Stimulated activated CD8-positive, alpha-beta memory T cell treated with anti-CD3 and anti-CD28 coated beads, Interleukin-4, amount 100 ng/mL, for 1 hour (primary cell): ENCODE results near the gene ADM2.

Experiments used
- DNase-seq, 2 donors: peaks; one replicate each; pipeline ENCODE4 v3.0.0-alpha.2; 2020; ENCODE audit warnings: low read depth in 2 of 2, low spot score in 1 of 2

The ADM2 gene

GRCh38 chr22:50467341-50467740, 14.0 kb upstream of the ADM2 start:
- DNase-seq, result no peak

DNA sequence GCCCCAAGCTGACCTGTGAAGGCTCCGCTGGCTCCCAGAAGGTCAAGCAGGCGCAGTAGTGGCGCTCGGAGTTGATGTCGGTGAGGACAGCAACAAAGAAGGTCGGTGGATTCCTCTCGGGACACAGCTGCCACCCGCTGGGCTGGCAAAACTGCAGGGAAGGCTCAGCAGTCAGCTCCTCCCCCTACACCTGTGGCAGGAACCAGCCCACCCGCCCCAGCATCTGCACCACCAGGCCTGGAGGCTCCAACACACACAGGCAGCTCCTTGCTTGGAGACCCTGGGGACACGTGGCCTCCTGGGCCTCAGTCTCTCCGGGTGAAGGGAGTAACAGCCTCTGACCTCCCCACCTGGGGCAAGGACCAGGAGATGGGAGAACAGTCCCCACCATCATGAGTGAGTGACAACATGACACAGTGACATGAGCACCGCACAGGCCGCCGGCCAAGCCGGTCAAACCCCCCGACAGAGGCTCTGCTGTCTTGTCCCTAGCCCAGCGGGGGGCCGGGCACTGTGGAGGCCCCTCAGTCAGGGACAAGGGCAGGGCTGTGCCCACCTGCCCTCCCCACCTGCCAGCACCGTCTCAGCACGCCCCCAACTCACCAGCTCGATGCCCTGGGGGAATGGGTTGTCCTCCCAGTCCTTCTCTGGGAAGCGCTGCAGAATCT, 13.4 kb upstream of the ADM2 start:
- no peak for DNase-seq

GRCh38 chr22:50468626-50469025, 12.7 kb upstream of the ADM2 start:
- no peak for DNase-seq

DNA sequence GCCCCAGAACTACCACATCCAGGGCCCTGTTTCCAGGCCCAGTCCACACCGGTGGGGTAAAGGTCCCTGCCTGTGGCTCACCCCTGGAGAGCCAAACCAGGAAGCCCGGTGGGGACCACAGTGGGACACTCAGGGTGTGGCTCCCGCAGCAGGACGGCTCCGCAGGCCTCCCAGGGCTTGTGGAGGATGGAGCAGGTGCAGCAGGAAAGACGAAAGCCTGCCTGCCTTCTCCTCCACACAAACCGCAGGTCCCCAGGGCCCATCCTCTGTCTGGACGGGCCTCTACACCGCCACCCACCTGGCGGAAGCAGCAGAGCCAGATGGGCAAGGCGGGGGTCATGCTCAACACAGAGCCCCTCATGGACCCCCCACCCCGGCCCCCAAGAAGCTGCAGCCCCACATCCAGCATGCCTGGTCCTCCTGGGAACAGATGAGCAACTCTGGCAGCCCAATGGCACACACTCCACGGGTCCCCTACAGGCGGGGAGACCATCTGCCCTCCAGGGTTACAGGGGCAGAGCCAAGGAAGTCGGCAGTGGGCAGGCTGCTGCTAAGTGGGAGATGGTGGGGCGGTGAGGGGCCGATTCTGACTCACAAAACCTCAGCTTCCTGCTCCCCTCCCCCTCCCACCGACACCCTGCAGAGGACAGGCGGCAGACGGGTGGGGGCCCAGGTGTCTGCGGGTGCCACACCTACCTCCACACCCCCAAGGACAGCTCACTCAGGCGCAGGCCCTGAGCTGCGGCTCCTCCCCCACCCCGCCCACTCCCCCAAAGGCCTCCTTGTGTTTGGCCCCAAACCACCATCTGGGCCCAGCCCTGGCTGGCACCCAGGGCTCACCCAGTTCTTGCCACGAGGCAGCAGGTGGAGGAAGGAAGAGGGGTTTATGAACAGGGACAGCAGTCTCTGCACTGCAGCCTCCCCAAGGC, 11.7 kb upstream of the ADM2 start:
- peak; percentile 88 to 96 for DNase-seq

DNA sequence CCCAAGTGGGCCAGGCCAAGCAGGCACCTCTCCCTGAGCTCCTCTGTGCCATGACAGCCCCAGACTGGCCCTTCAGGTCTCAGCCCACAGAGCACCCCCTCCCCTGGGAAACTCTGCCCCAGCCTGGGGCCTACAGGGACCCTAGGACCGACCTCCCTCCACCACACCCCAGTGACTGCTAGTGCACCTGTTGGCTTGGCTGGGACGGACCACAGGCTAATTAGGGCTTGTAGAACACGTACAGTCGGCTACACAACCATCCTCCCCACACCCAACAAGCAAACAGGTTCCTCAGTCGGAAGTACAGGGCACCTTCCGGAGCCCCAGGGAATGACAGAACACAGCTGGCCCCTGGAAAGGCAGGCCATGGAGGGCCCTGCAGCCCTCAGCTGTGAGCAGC, 10.9 kb upstream of the ADM2 start:
- no peak for DNase-seq

GRCh38 chr22:50471197-50471847, 10.0 kb upstream of the ADM2 start:
- DNase-seq, result no peak

DNA sequence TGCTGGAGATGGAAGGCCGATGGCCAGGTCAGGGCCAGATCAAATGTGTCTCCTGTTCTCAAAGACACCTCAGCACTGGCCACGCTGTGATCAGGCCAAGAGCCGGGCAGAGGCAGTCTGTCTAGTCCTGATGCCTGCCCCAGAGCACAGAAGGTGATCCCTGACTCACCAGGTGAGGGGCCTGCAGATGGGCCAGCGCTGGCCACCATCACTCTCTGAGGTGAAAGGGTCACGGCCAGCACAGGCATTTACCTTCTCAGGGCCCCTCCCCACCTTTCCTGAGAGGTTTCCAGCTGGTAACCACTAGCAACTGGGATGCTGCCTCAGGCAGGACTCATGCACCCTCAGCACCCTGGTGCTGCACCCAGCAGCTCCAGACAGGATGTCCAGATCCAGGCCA, 9.4 kb upstream of the ADM2 start:
- no peak for DNase-seq

- peak in 1 of 2 donors; percentile 28 for DNase-seq
Measured at GRCh38 chr22:50473088-50473487, 8.3 kb upstream of the ADM2 start.

- no peak for DNase-seq
Measured at GRCh38 chr22:50473855-50474671, 7.3 kb upstream of the ADM2 start.

DNA sequence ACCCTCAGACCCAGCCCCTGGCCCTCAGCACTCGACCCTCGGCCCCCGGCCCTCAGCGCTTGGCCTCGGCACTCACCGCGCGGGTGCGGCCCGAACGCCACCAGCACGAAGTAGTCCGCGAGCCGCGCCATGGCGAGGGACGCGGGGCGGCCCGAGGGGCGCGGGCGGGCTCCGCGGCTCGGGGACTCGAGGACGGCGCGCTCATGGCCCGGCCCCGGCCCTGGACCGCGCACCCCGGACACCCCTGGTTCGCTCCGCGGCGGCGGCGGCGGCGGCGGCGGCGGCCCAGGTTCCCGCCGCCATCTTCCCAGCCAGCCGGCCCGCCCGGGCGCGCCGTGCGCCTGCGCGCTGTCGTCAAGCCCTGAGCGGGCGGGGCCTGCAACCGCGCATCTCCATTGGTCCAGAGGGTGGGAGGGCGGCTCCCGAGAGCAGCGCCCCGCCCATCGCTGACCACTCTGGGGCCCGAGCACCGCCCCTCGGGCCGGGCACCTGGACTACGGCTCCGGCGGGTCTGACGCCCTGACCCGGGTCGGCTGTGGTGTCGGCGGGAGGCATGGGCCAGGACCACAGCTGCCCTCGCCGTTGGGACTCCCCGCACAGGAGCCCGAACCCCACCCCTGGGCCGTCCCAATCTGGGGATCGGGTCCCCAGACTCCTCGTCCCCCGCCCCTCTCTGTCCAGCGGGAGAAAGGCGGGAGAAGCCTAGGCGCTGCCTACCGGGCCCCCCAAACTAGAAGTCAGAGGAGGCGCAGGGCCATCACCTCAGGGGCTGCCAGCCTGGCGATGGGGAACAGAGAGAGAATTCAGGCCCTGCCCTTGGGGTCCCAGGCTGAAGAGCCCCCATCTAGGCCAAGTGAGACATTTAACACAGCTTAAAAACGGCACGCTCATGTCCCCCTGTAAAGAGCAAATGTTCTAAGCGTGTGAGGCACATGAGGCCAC, 6.4 kb upstream of the ADM2 start, which contains the start of gene SBF1:
SBF1 (minus strand) TSS at position 326 of the 942 bp plus-strand sequence; CDS start at position 131, 195 bp downstream.
- peak; percentile 69 to 79 for DNase-seq

- no peak for DNase-seq
Measured at GRCh38 chr22:50475652-50476002, 5.7 kb upstream of the ADM2 start.

DNA sequence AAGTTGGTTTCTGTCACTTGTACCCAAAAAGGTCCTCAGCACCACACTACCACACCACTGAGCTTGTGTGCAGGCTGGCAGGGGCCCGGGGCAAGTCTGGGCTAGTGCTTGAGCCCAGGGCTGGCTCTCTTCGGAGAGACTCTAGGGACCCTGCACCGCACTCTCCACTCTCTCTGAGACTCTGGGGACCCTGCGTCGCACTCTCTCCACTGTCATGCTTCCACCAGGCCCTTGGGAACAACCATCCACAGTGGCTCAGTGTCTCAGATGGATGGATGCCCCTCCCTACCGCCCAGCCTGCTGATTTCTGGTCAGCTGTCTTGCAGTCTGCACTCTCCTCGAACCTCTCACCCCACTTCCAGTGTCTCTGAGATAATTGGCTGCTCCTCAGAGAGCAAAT, 4.5 kb upstream of the ADM2 start:
- DNase-seq, result no peak

DNA sequence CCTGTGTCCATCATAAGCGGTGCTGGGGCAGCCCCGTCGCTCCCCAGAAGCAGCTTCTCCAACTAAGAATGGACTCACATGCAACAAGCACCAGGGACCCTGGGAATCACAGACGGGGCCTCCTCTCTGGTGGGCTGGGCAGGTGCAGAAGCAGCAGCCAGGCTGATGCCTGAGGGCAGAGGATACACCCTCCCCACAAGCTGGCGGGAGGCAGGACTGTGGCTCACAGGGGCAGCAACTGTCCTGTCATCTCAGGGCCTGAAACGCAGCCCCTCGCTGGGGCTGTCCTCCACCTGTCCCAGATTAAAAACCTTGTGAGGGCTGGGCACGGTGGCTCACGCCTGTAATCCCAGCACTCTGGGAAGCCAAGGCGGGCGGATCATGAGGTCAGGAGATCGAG, 3.4 kb upstream of the ADM2 start:
- DNase-seq, result no peak

DNA sequence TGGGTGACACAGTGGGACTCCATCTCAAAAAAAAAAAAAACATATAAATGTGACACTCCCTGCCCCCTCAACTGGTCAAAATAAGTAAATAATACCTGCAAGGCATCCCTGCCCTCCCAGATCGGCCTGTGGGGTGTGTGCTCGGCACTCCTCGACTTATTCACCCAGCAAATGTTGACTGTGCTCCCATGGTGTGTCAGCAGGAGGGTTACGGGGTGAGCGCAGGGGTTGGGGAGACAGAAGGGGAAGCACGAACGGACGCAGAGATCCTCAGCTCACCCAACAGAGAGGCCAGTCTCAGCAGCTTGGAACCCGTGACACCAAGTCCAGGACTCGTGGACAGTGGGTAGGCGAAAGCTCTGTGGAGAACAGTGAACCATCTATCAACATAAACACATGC, 1.6 kb upstream of the ADM2 start:
- no peak for DNase-seq

GRCh38 chr22:50481045-50481439, 301 bp upstream of the ADM2 start:
- DNase-seq, result no peak

GRCh38 chr22:50482107-50483074, 1.0 kb downstream of the ADM2 start:
- no peak for DNase-seq

- no peak for DNase-seq
Measured at GRCh38 chr22:50483106-50483505, 1.8 kb downstream of the ADM2 start.

- DNase-seq, result no peak
Measured at GRCh38 chr22:50483556-50483955, 2.2 kb downstream of the ADM2 start.
